ENCODE data around the gene STAC3.

Gene STAC3

DNA sequence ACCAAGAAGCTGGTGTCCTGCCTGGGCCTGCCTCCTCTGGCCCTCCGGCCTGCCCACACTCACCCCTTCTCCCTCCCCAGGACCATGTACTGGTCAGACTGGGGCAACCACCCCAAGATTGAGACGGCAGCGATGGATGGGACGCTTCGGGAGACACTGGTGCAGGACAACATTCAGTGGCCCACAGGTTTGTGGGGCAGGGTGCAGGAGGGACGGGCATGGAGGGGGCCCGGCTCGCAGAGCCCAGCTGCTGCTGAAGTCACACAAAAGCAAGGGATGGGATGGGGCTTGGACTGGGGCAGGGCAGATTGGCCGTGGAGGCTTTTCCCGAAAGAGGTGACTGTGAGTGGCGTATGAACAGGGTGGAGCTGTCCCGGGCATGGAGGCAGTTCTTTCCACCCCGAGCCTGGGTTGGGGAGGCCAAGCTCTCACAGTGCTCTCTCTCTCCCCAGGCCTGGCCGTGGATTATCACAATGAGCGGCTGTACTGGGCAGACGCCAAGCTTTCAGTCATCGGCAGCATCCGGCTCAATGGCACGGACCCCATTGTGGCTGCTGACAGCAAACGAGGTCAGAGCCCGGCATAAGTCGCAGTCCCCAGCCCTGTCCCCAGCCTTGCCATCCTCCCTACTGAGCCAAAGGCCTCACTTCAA lies 42.2 kb downstream of the STAC3 start:
- TF ChIP-seq, protein P1, sequence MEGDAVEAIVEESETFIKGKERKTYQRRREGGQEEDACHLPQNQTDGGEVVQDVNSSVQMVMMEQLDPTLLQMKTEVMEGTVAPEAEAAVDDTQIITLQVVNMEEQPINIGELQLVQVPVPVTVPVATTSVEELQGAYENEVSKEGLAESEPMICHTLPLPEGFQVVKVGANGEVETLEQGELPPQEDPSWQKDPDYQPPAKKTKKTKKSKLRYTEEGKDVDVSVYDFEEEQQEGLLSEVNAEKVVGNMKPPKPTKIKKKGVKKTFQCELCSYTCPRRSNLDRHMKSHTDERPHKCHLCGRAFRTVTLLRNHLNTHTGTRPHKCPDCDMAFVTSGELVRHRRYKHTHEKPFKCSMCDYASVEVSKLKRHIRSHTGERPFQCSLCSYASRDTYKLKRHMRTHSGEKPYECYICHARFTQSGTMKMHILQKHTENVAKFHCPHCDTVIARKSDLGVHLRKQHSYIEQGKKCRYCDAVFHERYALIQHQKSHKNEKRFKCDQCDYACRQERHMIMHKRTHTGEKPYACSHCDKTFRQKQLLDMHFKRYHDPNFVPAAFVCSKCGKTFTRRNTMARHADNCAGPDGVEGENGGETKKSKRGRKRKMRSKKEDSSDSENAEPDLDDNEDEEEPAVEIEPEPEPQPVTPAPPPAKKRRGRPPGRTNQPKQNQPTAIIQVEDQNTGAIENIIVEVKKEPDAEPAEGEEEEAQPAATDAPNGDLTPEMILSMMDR (IDR thresholded peaks at IDR 0.05; ENCODE audit: control insufficient read depth, extremely low read depth, insufficient read depth): no peak
- no peak overlapping the region for H3K4me3 ChIP-seq (ENCODE audit: low read depth, low read length)
- no peak for DNase-seq (ENCODE audit: low read depth)

DNA sequence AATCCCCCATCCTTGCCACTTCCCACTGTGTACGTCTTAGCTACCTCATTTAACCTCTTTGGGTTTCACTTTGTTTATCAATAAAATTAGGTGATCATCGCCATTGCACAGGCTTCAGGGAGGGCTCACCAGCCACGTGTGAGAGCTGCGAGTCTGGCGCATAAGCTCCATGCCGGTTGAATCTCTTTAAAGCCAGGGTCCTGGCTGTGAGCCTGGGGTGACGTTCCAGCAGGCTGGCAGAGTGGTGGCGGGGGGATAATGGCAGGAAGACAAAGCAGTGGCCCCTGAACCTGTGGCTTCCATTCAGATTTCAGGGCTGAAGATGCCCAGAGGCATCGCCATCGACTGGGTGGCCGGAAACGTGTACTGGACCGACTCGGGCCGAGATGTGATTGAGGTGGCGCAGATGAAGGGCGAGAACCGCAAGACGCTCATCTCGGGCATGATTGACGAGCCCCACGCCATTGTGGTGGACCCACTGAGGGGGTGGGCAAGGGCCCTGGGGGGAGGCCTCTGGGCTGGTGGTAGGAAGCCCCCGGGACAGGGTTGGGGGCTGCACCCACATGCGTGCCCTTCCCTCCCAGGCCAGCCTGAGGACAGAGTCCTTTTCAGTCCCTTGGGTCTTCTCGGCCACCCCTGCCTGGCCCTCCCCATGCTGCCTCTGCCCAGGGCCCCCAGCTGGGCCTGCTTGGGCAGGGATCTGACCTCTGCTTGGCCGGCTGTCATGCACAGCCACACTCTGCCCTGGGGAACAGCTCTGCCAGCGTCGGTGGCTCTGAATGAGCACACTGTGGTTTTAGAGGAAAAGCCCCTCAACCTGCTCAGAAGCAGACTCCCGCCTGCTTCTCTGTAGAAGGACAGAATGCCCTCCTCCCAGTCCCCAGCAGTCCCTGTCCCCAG lies 43.0 kb downstream of the STAC3 start:
- TF ChIP-seq, protein P1 (IDR thresholded peaks at IDR 0.05; ENCODE audit: control insufficient read depth, extremely low read depth, insufficient read depth): no peak
- no peak overlapping the region for H3K4me3 ChIP-seq (ENCODE audit: low read depth, low read length)
- no peak for DNase-seq (ENCODE audit: low read depth)

DNA sequence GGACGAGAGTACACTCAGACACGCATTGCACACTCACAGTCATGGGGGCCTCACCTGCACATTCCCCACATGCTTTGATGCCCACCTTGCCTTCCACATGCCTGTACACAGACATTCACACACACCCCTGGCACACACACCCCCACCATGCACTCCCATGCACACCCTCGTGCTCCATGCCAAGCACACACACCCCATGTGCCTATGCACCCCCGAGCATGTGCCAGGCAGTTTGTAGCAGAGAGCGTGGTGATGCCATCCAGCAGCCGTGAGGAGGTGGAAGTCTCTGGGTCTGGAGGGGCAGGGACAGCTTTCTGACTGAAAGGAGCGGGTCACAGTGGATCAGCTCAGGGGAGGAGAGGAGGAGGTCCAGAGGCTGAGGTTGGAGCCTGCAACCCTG lies 45.1 kb downstream of the STAC3 start:
- TF ChIP-seq, protein P1 (IDR thresholded peaks at IDR 0.05; ENCODE audit: control insufficient read depth, extremely low read depth, insufficient read depth): no peak
- no peak overlapping the region for H3K4me3 ChIP-seq (ENCODE audit: low read depth, low read length)
- no peak for DNase-seq (ENCODE audit: low read depth)

DNA sequence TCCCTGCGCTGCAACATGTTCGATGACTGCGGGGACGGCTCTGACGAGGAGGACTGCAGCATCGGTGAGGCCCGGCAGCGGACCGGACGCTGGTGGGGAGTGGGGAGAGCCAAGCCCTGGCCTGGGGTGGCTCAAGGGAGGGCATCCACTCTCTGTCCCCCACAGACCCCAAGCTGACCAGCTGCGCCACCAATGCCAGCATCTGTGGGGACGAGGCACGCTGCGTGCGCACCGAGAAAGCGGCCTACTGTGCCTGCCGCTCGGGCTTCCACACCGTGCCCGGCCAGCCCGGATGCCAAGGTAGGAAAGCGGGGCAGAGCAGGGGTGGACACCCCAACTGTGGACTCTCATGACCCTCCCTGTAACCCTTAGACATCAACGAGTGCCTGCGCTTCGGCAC lies 45.8 kb downstream of the STAC3 start:
- H3K4me3 ChIP-seq (ENCODE audit: low read depth, low read length): no peak overlapping the region
- no peak for DNase-seq (ENCODE audit: low read depth)
- TF ChIP-seq, protein P1 (IDR thresholded peaks at IDR 0.05; ENCODE audit: control insufficient read depth, extremely low read depth, insufficient read depth): no peak

DNA sequence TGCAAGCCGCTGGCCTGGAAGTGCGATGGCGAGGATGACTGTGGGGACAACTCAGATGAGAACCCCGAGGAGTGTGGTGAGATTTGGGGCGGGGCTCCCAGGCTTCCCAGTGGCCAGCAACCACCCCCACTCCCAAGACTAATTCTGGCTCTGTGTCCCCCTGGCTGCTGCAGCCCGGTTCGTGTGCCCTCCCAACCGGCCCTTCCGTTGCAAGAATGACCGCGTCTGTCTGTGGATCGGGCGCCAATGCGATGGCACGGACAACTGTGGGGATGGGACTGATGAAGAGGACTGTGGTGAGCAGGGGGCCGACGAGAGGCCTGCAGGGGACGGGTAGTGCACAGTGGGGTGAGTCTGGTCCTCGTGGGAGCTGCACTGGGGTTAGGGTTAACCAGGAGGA lies 46.5 kb downstream of the STAC3 start:
- TF ChIP-seq, protein P1 (IDR thresholded peaks at IDR 0.05; ENCODE audit: control insufficient read depth, extremely low read depth, insufficient read depth): no peak
- DNase-seq (ENCODE audit: low read depth): no peak
- no peak overlapping the region for H3K4me3 ChIP-seq (ENCODE audit: low read depth, low read length)

DNA sequence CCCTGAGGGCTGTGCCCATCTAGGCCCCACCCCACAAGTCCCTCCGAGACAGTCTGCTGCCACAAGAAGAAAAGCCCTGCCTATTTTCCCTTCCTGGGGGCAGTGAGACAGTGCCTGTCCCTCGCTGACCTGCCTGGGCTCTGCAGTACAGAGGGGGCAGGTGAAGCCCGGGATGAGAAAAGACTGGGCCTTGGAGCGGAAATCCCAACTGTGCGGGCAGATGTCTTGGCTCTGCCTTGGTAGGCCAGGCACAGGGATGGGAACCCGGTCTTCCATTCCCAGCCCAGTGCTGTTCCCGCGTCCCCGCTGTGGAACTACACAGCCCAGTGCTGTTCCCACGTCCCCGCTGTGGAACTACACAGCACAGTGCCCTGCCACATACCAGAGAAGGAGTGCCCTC lies 47.2 kb downstream of the STAC3 start:
- TF ChIP-seq, protein P1 (IDR thresholded peaks at IDR 0.05; ENCODE audit: control insufficient read depth, extremely low read depth, insufficient read depth): no peak
- DNase-seq (ENCODE audit: low read depth): no peak
- no peak overlapping the region for H3K4me3 ChIP-seq (ENCODE audit: low read depth, low read length)
